B cell (primary cell): ENCODE measurements around the gene CISH.

Experiments used
- EZH2 ChIP-seq: IDR thresholded peaks from 2 replicates; pipeline ENCODE4 v1.6.1; 2012; ENCODE audit warnings: borderline replicate concordance, low read depth, mild to moderate bottlenecking, moderate library complexity, low read length; ENCODE audit not compliant: insufficient read depth, poor library complexity, severe bottlenecking
- TF ChIP-seq, protein P1 (sequence below): fragments of 200-600 bp; IDR thresholded peaks from one replicate; pipeline ENCODE4 v1.8.0; 2022; ENCODE audit warnings: antibody characterized with exemption, mild to moderate bottlenecking

DNA sequence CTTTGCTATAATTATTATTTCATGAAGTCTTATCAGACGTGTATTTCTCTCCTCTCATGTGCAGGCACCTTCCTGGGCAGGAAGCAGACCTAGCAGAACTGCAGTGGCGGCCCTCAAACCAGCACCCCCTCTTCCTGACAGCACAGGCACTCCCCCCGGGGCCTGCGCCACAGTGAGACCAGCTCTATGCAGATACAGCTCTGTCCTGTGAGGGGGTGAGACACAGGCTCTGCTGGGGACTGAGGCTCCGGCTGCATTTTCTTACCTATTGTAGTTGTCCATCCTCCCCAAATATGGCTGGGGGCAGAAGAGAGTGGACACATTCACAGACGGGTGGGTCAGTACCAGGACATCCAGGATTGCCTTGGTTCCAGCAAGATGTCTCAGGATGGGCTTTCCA, 5.0 kb downstream of the CISH start:
- TF ChIP-seq, protein P1, sequence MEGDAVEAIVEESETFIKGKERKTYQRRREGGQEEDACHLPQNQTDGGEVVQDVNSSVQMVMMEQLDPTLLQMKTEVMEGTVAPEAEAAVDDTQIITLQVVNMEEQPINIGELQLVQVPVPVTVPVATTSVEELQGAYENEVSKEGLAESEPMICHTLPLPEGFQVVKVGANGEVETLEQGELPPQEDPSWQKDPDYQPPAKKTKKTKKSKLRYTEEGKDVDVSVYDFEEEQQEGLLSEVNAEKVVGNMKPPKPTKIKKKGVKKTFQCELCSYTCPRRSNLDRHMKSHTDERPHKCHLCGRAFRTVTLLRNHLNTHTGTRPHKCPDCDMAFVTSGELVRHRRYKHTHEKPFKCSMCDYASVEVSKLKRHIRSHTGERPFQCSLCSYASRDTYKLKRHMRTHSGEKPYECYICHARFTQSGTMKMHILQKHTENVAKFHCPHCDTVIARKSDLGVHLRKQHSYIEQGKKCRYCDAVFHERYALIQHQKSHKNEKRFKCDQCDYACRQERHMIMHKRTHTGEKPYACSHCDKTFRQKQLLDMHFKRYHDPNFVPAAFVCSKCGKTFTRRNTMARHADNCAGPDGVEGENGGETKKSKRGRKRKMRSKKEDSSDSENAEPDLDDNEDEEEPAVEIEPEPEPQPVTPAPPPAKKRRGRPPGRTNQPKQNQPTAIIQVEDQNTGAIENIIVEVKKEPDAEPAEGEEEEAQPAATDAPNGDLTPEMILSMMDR = no peak
- TF ChIP-seq EZH2 = no peak
